HepG2 (cell line): ENCODE results near the gene ZFYVE28. TPM values are rescaled to one million over a fixed set of nuclear protein-coding genes. Genes with fewer than 3 reads are reported as not detected.

Experiments
- ARID2 ChIP-seq: sonication (generic); formaldehyde crosslinking; IDR thresholded peaks from 2 replicates; pipeline ENCODE4 v1.8.1; 2022; ENCODE audit warnings: mild to moderate bottlenecking, missing genetic modification reagents, borderline replicate concordance
- ATAD3A ChIP-seq: sonication (generic); formaldehyde crosslinking; IDR thresholded peaks from 2 replicates; pipeline ENCODE4 v1.4.0; 2020; ENCODE audit warnings: missing genetic modification reagents
- CEBPZ ChIP-seq: IDR thresholded peaks from 2 replicates; pipeline ENCODE4 v1.6.1; 2012; ENCODE audit warnings: low read length, improper control_type of control experiment
- CHCHD3 ChIP-seq: sonication (generic); formaldehyde crosslinking; IDR thresholded peaks from 2 replicates; pipeline ENCODE4 v1.8.0; 2022; ENCODE audit warnings: mild to moderate bottlenecking, missing genetic modification reagents, moderate library complexity
- HMG20A ChIP-seq: IDR thresholded peaks from 2 replicates; pipeline ENCODE4 v1.6.1; 2016; ENCODE audit warnings: borderline replicate concordance
- HOXA7 ChIP-seq: sonication (generic); formaldehyde crosslinking; IDR thresholded peaks from 2 replicates; pipeline ENCODE4 v1.8.1; 2022; ENCODE audit warnings: mild to moderate bottlenecking, missing genetic modification reagents, moderate library complexity
- KDM2A ChIP-seq: sonication (generic); formaldehyde crosslinking; IDR thresholded peaks from 2 replicates; pipeline ENCODE4 v1.4.0; 2020; ENCODE audit warnings: low read depth, missing genetic modification reagents, borderline replicate concordance
- MIER3 ChIP-seq: IDR thresholded peaks from 2 replicates; pipeline ENCODE4 v1.6.1; 2016; ENCODE audit warnings: missing compliant biosample characterization, borderline replicate concordance
- MTF1 ChIP-seq: sonication (generic); formaldehyde crosslinking; IDR thresholded peaks from 2 replicates; pipeline ENCODE4 v1.5.0; 2020; ENCODE audit warnings: missing genetic modification reagents
- NR3C1 ChIP-seq: sonication (generic); formaldehyde crosslinking; IDR thresholded peaks from 2 replicates; pipeline ENCODE4 v1.4.0; 2020; ENCODE audit warnings: missing genetic modification reagents
- RFXANK ChIP-seq: IDR thresholded peaks from 2 replicates; pipeline ENCODE4 v1.6.1; 2016
- SALL2 ChIP-seq: sonication (generic); formaldehyde crosslinking; IDR thresholded peaks from 2 replicates; pipeline ENCODE4 v1.8.1; 2023; ENCODE audit warnings: mild to moderate bottlenecking, missing genetic modification reagents, inconsistent platforms
- SKI ChIP-seq: fragments of 450-650 bp; IDR thresholded peaks from one replicate; pipeline ENCODE4 v1.6.1; 2018; ENCODE audit warnings: mild to moderate bottlenecking; ENCODE audit not compliant: partially characterized antibody
- TBX2 ChIP-seq: sonication (generic); formaldehyde crosslinking; IDR thresholded peaks from 2 replicates; pipeline ENCODE4 v1.5.0; 2020; ENCODE audit warnings: missing genetic modification reagents, mild to moderate bottlenecking, borderline replicate concordance
- TMF1 ChIP-seq: sonication (generic); formaldehyde crosslinking; IDR thresholded peaks from 2 replicates; pipeline ENCODE4 v1.8.1; 2022; ENCODE audit warnings: low read depth, missing genetic modification reagents
- ZBTB49 ChIP-seq: sonication (generic); formaldehyde crosslinking; IDR thresholded peaks from 2 replicates; pipeline ENCODE4 v1.4.0; 2020; ENCODE audit warnings: missing genetic modification reagents, borderline replicate concordance
- ZNF143 ChIP-seq: sonication (generic); formaldehyde crosslinking; IDR thresholded peaks from 2 replicates; pipeline ENCODE4 v1.4.0; 2020; ENCODE audit warnings: missing genetic modification reagents
- ZNF468 ChIP-seq: sonication (generic); formaldehyde crosslinking; IDR thresholded peaks from 2 replicates; pipeline ENCODE4 v1.8.0; 2022; ENCODE audit warnings: mild to moderate bottlenecking, moderate library complexity, missing genetic modification reagents
- ZNF788 ChIP-seq: sonication (generic); formaldehyde crosslinking; IDR thresholded peaks from 2 replicates; pipeline ENCODE4 v1.5.0; 2020; ENCODE audit warnings: mild to moderate bottlenecking, missing genetic modification reagents, borderline replicate concordance
- polyA plus RNA-seq, 8 experiments: library from polyadenylated mRNA; depleted of rRNA in 3 of 8; stranded (reverse) in 7 of 8; unstranded in 1 of 8; fragments of >200 nt; fragmentation: Illumina TruSeq in 4 of 8; extraction: Trizol in 4 of 8; gene quantifications; 2 replicates each; pipeline versions ENCODE4 v1.2.1 to v1.2.3, GENCODE V29; 2011 to 2016; ENCODE audit warnings: low read depth in 4 of 8, missing spikeins in 1 of 8, mixed read lengths in 1 of 8; ENCODE audit not compliant: insufficient read depth in 1 of 8
- total RNA-seq, 5 experiments: library from RNA; depleted of rRNA; stranded (reverse); fragments of >200 nt; fragmentation: Illumina TruSeq; extraction: Trizol; gene quantifications; 2 replicates each; pipeline ENCODE4 v1.2.3, GENCODE V29; 2016; ENCODE audit warnings: low read depth in 1 of 5
- TF ChIP-seq, protein P1 (sequence below): fragments of 450-650 bp; IDR thresholded peaks from 2 replicates; pipeline ENCODE4 v1.6.1; 2016
- TF ChIP-seq, protein P2 (sequence below): sonication (generic); formaldehyde crosslinking; IDR thresholded peaks from 2 replicates; pipeline ENCODE4 v1.4.0; 2020; ENCODE audit warnings: missing genetic modification reagents; ENCODE audit errors: not compliant biosample characterization

Gene ZFYVE28
- total and polyA plus RNA-seq, 2 of the 13 experiments (the other 11 are each of a cell fraction or from before 2014, with no cell fraction given): 0.12 to 0.22 TPM

GRCh38 chr4:2418650-2419571 is 466 bp upstream of the ZFYVE28 start, which contains the start of gene CFAP99 (continued):
- TF ChIP-seq KDM2A (CRISPR knock-in tag): peak; percentile 54; the same call in 1 of the 2 replicates
- TF ChIP-seq CEBPZ: no peak
- TF ChIP-seq NR3C1: no peak
- TF ChIP-seq CHCHD3: no peak
- TF ChIP-seq HOXA7 (CRISPR knock-in tag): no peak
- peak; percentile 43; the same call in 1 of the 2 replicates for TF ChIP-seq ZNF788 (CRISPR knock-in tag)
- no peak for TF ChIP-seq ZNF468
- TF ChIP-seq MIER3 (CRISPR knock-in tag): 0 out of 2 replicates have a peak, but pooled peaks have one; percentile 46
- no peak for TF ChIP-seq TMF1 (CRISPR knock-in tag)
- TF ChIP-seq HMG20A: no peak
- peak; percentile 20 for TF ChIP-seq SKI
- peak; percentile 95 for TF ChIP-seq ZNF143 (CRISPR knock-in tag)
- TF ChIP-seq ATAD3A (CRISPR knock-in tag): no peak
- no peak for TF ChIP-seq MTF1
- TF ChIP-seq RFXANK (CRISPR knock-in tag): no peak
- TF ChIP-seq SALL2: no peak
- no peak for TF ChIP-seq ZBTB49 (CRISPR knock-in tag)
- 0 out of 2 replicates have a peak, but pooled peaks have one; percentile 28 for TF ChIP-seq TBX2 (CRISPR knock-in tag)
- TF ChIP-seq, protein P1, sequence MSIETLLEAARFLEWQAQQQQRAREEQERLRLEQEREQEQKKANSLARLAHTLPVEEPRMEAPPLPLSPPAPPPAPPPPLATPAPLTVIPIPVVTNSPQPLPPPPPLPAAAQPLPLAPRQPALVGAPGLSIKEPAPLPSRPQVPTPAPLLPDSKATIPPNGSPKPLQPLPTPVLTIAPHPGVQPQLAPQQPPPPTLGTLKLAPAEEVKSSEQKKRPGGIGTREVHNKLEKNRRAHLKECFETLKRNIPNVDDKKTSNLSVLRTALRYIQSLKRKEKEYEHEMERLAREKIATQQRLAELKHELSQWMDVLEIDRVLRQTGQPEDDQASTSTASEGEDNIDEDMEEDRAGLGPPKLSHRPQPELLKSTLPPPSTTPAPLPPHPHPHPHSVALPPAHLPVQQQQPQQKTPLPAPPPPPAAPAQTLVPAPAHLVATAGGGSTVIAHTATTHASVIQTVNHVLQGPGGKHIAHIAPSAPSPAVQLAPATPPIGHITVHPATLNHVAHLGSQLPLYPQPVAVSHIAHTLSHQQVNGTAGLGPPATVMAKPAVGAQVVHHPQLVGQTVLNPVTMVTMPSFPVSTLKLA: 0 out of 2 replicates have a peak, but pooled peaks have one; percentile 9
- TF ChIP-seq ARID2 (CRISPR knock-in tag): no peak
- TF ChIP-seq, protein P2, sequence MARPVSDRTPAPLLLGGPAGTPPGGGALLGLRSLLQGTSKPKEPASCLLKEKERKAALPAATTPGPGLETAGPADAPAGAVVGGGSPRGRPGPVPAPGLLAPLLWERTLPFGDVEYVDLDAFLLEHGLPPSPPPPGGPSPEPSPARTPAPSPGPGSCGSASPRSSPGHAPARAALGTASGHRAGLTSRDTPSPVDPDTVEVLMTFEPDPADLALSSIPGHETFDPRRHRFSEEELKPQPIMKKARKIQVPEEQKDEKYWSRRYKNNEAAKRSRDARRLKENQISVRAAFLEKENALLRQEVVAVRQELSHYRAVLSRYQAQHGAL (CRISPR knock-in tag): no peak
